Measurements from ENCODE around the gene CCDC28A.

The CCDC28A gene

DNA sequence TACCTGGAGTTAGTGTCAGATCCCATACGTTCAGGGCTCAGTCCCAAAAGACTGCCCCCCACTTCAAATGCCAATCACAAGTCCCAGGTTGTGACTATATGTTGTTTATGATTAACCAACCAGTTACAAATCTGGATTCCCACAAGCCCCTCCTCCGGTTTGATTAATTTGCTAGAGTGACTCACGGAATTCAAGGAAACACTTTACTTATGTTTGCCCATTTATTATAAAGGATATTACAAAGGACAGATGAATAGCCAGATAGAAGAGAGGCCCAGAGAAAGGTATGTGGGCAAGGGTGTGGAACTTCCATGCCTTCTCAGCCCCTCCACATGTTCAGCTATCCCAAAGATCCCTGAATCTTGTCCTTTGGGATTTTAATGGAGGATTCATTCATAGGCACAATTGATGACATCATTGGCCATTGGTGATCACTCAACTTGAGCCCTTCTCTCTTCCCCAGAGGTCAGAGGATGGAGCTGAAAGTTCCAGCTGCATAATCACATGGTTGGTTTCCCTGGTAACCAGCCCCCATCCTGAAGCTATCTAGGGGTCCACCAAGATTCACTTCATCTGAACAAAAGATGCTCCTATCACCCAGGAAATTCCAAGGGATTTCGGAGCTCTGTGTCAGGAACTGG is 24.4 kb downstream of the CCDC28A start:
- no peak for TF ChIP-seq CREB1 (IDR thresholded peaks at IDR 0.05; ENCODE audit: low read depth)
- TF ChIP-seq ZBTB7A (IDR thresholded peaks at IDR 0.05; ENCODE audit: low read depth), result no peak
- no peak for TF ChIP-seq RAD21 (IDR thresholded peaks at IDR 0.05; ENCODE audit: low read depth)
- TF ChIP-seq TEAD4 (IDR thresholded peaks at IDR 0.05), result no peak
- TF ChIP-seq, protein P1, sequence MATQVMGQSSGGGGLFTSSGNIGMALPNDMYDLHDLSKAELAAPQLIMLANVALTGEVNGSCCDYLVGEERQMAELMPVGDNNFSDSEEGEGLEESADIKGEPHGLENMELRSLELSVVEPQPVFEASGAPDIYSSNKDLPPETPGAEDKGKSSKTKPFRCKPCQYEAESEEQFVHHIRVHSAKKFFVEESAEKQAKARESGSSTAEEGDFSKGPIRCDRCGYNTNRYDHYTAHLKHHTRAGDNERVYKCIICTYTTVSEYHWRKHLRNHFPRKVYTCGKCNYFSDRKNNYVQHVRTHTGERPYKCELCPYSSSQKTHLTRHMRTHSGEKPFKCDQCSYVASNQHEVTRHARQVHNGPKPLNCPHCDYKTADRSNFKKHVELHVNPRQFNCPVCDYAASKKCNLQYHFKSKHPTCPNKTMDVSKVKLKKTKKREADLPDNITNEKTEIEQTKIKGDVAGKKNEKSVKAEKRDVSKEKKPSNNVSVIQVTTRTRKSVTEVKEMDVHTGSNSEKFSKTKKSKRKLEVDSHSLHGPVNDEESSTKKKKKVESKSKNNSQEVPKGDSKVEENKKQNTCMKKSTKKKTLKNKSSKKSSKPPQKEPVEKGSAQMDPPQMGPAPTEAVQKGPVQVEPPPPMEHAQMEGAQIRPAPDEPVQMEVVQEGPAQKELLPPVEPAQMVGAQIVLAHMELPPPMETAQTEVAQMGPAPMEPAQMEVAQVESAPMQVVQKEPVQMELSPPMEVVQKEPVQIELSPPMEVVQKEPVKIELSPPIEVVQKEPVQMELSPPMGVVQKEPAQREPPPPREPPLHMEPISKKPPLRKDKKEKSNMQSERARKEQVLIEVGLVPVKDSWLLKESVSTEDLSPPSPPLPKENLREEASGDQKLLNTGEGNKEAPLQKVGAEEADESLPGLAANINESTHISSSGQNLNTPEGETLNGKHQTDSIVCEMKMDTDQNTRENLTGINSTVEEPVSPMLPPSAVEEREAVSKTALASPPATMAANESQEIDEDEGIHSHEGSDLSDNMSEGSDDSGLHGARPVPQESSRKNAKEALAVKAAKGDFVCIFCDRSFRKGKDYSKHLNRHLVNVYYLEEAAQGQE (IDR thresholded peaks at IDR 0.05; ENCODE audit: low read depth), result no peak
- TF ChIP-seq TAF1 (IDR thresholded peaks at IDR 0.05; ENCODE audit: low read depth), result no peak
- TF ChIP-seq NFIC (IDR thresholded peaks at IDR 0.05), result no peak
- TF ChIP-seq EGR1 (IDR thresholded peaks at IDR 0.05), result no peak
- no peak for TF ChIP-seq FOXM1 (IDR thresholded peaks at IDR 0.05; ENCODE audit: borderline replicate concordance, low read depth)
- TF ChIP-seq TCF12 (IDR thresholded peaks at IDR 0.05; ENCODE audit: low read depth), result no peak
- TF ChIP-seq, protein P2, sequence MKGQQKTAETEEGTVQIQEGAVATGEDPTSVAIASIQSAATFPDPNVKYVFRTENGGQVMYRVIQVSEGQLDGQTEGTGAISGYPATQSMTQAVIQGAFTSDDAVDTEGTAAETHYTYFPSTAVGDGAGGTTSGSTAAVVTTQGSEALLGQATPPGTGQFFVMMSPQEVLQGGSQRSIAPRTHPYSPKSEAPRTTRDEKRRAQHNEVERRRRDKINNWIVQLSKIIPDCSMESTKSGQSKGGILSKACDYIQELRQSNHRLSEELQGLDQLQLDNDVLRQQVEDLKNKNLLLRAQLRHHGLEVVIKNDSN (IDR thresholded peaks at IDR 0.05), result no peak
- TF ChIP-seq YY1 (IDR thresholded peaks at IDR 0.05; ENCODE audit: low read depth), result no peak
- TF ChIP-seq CEBPB (IDR thresholded peaks at IDR 0.05), result no peak
- TF ChIP-seq, protein P3, sequence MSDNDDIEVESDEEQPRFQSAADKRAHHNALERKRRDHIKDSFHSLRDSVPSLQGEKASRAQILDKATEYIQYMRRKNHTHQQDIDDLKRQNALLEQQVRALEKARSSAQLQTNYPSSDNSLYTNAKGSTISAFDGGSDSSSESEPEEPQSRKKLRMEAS (IDR thresholded peaks at IDR 0.05), result no peak
- no peak for TF ChIP-seq EP300 (IDR thresholded peaks at IDR 0.05; ENCODE audit: borderline replicate concordance)

DNA sequence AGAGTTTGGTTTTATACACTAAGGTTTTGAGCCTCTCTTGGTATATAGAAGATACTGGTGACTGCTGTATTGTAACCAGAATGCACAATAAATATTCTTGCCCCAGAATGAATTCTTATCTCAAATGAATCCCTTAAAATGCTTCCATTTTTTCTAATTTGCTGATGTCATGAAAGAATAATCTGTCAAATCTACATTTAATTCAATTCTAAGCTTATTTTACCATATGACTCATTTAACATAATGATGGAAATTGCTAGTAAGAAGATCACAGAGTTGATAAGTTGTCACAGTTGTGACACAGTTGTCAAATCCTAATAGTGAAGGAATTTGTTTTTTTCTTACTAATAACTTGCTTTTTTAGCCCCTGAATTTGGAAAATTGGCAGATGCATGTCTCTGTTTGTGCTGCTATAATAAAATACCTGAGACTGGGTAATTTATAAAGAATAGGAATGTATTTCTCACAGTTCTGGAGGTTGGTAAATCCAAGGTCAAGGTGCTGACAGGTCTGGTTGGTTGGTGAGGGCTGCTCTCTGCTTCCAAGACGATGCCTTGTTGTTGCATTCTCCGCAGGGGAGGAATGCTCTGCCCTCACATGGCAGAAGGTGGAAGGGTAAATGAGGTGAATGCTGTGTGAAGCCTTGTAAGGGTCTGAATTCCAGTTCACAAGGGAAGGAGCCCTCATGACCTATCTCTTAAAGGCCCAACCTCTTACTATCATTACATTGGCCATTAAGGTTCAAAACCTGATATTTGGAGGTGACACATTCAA is 27.0 kb downstream of the CCDC28A start:
- TF ChIP-seq NFIC (IDR thresholded peaks at IDR 0.05), result no peak
- TF ChIP-seq, protein P3 (IDR thresholded peaks at IDR 0.05), result no peak

DNA sequence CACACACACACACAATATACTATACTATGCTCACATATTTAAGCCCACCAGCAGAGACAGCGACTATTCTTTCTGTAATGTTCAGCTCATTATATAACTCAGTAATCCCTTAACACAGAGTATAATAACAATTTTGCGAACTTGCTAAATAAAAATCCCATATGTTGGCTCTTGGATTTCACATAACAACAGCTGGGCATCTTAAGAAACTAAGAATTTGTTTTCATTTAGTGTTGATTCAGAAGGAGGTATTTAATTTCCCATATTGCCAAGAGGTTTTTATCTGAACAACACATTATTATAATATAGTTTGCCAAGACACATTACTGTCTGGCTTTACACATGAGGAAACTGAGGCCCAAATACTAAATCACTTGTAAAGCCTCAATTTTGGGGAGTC is 29.8 kb downstream of the CCDC28A start:
- TF ChIP-seq TEAD4 (IDR thresholded peaks at IDR 0.05) (no peak), TAF1 (IDR thresholded peaks at IDR 0.05; ENCODE audit: low read depth) (no peak), EP300 (IDR thresholded peaks at IDR 0.05; ENCODE audit: borderline replicate concordance) (no peak), ZBTB7A (IDR thresholded peaks at IDR 0.05; ENCODE audit: low read depth) (no peak), TCF12 (IDR thresholded peaks at IDR 0.05; ENCODE audit: low read depth) (no peak)
- TF ChIP-seq, protein P1 (IDR thresholded peaks at IDR 0.05; ENCODE audit: low read depth), result no peak

DNA sequence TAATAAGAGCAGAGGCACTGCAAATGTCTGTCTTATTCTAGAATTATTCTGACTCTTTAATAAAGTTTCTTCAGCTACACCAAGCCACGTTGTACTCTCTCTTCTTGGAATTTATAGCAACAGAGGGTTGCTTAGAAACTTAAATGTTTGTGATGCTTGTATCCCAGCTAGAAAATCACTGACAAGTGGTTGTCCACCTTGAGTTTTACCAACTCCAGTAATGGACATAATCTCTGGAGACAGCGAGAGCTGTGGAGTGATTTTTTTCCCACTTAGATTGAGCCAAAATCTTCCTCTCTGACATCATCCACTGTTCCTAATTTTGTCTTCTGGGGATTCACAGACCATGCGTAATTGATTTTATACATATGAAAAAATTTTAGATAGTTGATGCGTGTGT is 30.3 kb downstream of the CCDC28A start:
- no peak for TF ChIP-seq TAF1 (IDR thresholded peaks at IDR 0.05; ENCODE audit: low read depth)
- TF ChIP-seq EGR1 (IDR thresholded peaks at IDR 0.05), result no peak
- no peak for TF ChIP-seq CREB1 (IDR thresholded peaks at IDR 0.05; ENCODE audit: low read depth)
- TF ChIP-seq FOXM1 (IDR thresholded peaks at IDR 0.05; ENCODE audit: borderline replicate concordance, low read depth), result no peak
- TF ChIP-seq, protein P1 (IDR thresholded peaks at IDR 0.05; ENCODE audit: low read depth), result no peak
- TF ChIP-seq, protein P3 (IDR thresholded peaks at IDR 0.05), result no peak
- TF ChIP-seq YY1 (IDR thresholded peaks at IDR 0.05; ENCODE audit: low read depth), result no peak
- TF ChIP-seq ZBTB7A (IDR thresholded peaks at IDR 0.05; ENCODE audit: low read depth), result no peak
- no peak for TF ChIP-seq EP300 (IDR thresholded peaks at IDR 0.05; ENCODE audit: borderline replicate concordance)
- TF ChIP-seq, protein P2 (IDR thresholded peaks at IDR 0.05), result no peak
- TF ChIP-seq RAD21 (IDR thresholded peaks at IDR 0.05; ENCODE audit: low read depth), result no peak
- TF ChIP-seq CEBPB (IDR thresholded peaks at IDR 0.05), result no peak
- no peak for TF ChIP-seq NFIC (IDR thresholded peaks at IDR 0.05)
- no peak for TF ChIP-seq TCF12 (IDR thresholded peaks at IDR 0.05; ENCODE audit: low read depth)
- TF ChIP-seq TEAD4 (IDR thresholded peaks at IDR 0.05), result no peak
